ENCODE measurements around the gene CDK17.

The CDK17 gene

DNA sequence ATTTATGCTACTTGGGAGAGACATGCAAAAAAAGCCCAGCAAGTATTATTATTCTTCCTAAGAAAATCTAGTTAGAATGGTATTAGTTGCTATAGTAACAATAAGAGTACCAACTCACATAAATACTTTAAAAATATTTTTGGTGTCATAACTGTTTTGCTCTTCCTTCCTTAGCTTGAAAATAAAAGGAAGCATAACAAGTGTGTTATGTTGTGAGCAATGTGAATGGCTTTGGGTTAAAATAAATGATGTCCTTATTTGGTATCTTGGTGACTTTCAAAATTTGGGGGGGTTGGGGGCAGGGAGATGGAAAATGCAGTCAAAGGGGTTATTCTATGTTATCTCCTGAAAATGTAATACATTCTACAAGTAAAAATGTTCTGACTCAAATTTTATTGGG, 115.1 kb downstream of the CDK17 start:
- Histone ChIP-seq H3K9ac (ENCODE audit: low read depth, low read length) (no peak overlapping the region), H3K4me3 (ENCODE audit: low read length) (no peak overlapping the region), H3K27ac (ENCODE audit: low read length) (no peak overlapping the region), H3K27me3 (ENCODE audit: insufficient read depth, low read length) (no peaks in the 10 kb centered on the region), H3K9me3 (ENCODE audit: insufficient read depth, low read depth, low read length) (no peaks in the 10 kb centered on the region), H3K4me1 (ENCODE audit: insufficient read depth, low read length) (no peaks in the 10 kb centered on the region), H3K36me3 (ENCODE audit: insufficient read depth, low read depth, low read length) (peaks cover 60% of the 10 kb centered on the region)

DNA sequence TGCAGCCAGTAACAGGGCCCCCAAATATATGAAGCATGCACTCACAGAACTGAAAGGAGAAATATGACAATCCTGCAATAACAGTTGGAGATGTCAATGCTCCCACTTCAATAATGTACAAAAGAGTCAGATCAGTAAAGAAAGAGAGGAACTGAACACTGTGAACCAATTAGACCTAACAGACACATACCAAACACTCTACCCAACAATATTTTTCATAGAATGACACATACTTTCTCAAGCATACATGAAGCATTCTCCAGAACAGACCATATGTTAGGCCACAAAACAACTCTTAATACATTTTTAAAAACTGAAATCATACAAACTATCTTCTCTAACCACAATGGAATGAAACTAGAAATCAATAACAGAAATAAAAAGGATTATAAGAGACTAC, 125.9 kb downstream of the CDK17 start:
- peaks cover 20% of the 10 kb centered on the region for H3K36me3 ChIP-seq (ENCODE audit: insufficient read depth, low read depth, low read length)
- H3K27ac ChIP-seq (ENCODE audit: low read length), result no peak overlapping the region
- no peaks in the 10 kb centered on the region for H3K27me3 ChIP-seq (ENCODE audit: insufficient read depth, low read length)
- no peak overlapping the region for H3K4me3 ChIP-seq (ENCODE audit: low read length)
- no peaks in the 10 kb centered on the region for H3K4me1 ChIP-seq (ENCODE audit: insufficient read depth, low read length)
- H3K9ac ChIP-seq (ENCODE audit: low read depth, low read length), result no peak overlapping the region
- no peaks in the 10 kb centered on the region for H3K9me3 ChIP-seq (ENCODE audit: insufficient read depth, low read depth, low read length)

DNA sequence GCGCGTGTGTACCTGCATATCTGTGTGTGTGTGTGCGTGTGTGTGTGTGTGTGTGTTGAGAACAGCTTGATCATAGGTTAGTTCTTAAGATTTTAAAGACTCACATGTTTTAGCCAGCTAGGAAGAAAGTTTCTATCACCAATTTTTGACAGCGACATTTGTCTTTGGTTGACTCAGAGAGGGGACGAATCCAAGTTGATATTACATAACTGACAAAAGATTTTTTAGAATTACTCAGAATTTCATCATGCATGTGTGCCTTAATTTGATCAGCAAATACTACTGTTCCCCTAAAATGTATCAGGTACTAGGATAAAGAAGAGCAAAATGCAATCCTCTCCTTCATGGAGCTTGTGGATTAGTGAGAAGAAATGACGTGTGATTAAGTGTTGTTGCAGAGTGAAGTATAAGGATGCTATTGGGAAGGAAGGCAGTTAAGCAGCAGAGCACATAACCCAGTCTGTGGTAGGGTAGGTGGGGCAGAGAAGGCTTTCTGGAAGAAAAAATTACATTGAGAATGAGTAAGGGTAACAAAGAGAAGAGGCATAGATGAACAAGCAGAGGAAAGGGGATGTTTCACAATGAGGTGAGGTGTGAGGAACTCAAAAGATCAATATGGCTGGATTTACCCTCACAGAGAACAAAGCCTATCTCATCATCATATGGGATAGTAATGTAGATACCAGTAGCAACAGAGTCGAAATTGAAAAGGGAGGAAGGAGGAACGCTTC, 128.6 kb downstream of the CDK17 start:
- Histone ChIP-seq H3K36me3 (ENCODE audit: insufficient read depth, low read depth, low read length) (0 out of 2 replicates have a peak, but pooled peaks cover 11% of the 10 kb centered on the region), H3K9me3 (ENCODE audit: insufficient read depth, low read depth, low read length) (no peaks in the 10 kb centered on the region), H3K4me3 (ENCODE audit: low read length) (no peak overlapping the region), H3K4me1 (ENCODE audit: insufficient read depth, low read length) (no peaks in the 10 kb centered on the region), H3K27me3 (ENCODE audit: insufficient read depth, low read length) (no peaks in the 10 kb centered on the region), H3K27ac (ENCODE audit: low read length) (no peak overlapping the region), H3K9ac (ENCODE audit: low read depth, low read length) (no peak overlapping the region)

DNA sequence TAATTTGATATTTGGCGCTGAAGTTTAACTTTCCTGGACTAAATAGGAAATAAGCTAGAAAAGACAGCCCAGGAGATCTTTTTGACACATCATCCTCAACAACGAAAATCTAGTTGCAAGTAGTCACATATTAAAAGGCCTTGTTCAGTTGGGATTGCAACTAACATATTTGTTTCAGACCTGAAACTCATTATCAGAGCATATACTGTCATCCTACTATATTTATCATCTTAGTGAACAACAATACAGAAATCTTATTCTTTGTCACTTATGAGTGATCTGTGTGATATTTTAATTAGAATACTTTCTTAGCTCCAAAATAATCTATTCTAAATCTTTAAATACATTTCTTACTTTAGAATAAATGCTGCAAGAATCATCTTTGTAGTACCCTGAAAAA, 134.0 kb downstream of the CDK17 start:
- Histone ChIP-seq H3K4me1 (ENCODE audit: insufficient read depth, low read length) (peaks cover 3% of the 10 kb centered on the region; the same call in 1 of the 2 replicates), H3K9ac (ENCODE audit: low read depth, low read length) (no peak overlapping the region), H3K9me3 (ENCODE audit: insufficient read depth, low read depth, low read length) (no peaks in the 10 kb centered on the region), H3K27me3 (ENCODE audit: insufficient read depth, low read length) (no peaks in the 10 kb centered on the region), H3K36me3 (ENCODE audit: insufficient read depth, low read depth, low read length) (peaks cover 5% of the 10 kb centered on the region; the same call in 1 of the 2 replicates), H3K27ac (ENCODE audit: low read length) (no peak overlapping the region), H3K4me3 (ENCODE audit: low read length) (no peak overlapping the region)

DNA sequence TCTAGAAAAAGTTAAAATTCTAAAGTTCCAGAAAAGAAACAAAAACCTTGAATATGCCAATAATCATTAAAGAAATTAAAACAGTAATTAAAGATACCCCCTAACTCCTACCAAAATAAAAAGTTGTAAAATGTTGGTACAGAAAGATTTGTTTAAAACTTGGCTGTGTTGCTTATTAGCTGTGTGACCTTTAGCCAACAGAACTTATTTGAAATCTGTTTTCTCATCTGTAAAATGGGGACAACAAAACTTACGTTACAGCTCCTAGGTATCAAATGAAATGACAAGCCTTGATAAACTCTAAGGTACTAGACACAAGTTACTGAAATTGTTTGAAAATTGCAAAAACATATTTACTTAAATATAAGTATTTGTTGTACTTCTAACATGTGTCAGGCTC, 134.4 kb downstream of the CDK17 start:
- Histone ChIP-seq H3K4me3 (ENCODE audit: low read length) (no peak overlapping the region), H3K9me3 (ENCODE audit: insufficient read depth, low read depth, low read length) (no peaks in the 10 kb centered on the region), H3K27ac (ENCODE audit: low read length) (no peak overlapping the region), H3K36me3 (ENCODE audit: insufficient read depth, low read depth, low read length) (peaks cover 8% of the 10 kb centered on the region), H3K4me1 (ENCODE audit: insufficient read depth, low read length) (peaks cover 3% of the 10 kb centered on the region; the same call in 1 of the 2 replicates), H3K9ac (ENCODE audit: low read depth, low read length) (no peak overlapping the region), H3K27me3 (ENCODE audit: insufficient read depth, low read length) (no peaks in the 10 kb centered on the region)

DNA sequence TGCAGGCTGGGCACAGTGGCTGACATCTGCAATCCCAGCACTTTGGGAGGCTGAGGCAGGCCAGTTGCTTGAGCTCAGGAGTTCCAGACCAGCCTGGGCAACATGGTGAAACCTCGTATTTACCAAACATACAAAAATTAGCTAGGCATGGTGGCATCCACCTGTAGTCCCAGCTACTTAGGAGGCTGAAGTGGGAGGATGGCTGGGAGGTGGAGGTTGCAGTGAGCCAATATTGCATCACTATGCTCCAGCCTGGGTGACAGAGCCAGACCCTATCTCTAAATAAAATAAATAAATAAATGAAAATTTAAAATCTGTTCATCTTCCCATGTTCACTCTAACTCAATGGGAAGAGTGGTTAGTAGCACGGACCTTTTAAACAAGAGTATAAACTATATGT, 134.8 kb downstream of the CDK17 start:
- peaks cover 13% of the 10 kb centered on the region for H3K36me3 ChIP-seq (ENCODE audit: insufficient read depth, low read depth, low read length)
- no peaks in the 10 kb centered on the region for H3K9me3 ChIP-seq (ENCODE audit: insufficient read depth, low read depth, low read length)
- no peak overlapping the region for H3K27ac ChIP-seq (ENCODE audit: low read length)
- H3K27me3 ChIP-seq (ENCODE audit: insufficient read depth, low read length), result no peaks in the 10 kb centered on the region
- peaks cover 3% of the 10 kb centered on the region; the same call in 1 of the 2 replicates for H3K4me1 ChIP-seq (ENCODE audit: insufficient read depth, low read length)
- no peak overlapping the region for H3K4me3 ChIP-seq (ENCODE audit: low read length)
- H3K9ac ChIP-seq (ENCODE audit: low read depth, low read length), result no peak overlapping the region

DNA sequence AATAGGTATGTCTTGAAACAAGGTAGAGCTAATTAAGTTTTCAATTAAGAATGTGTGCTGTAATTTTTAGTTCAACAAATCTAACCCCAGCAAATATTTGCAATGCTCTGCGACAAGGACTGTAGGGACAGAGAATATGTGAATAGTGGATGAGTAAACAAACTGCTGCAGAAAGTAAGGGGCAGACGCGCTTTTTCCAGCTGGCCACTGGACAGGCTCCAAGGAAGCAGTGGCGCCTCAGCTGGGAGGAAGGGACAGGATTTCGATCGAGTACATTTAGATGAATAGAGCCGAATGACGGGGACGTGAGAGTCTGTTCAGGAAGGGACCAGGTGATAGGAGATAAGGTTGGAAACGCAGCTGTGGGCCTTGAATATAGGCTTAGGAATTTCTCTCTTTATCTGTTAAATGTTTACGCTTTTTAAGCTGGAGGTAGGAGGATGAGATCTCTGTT, 136.8 kb downstream of the CDK17 start:
- Histone ChIP-seq H3K27ac (ENCODE audit: low read length) (no peak overlapping the region), H3K36me3 (ENCODE audit: insufficient read depth, low read depth, low read length) (peaks cover 13% of the 10 kb centered on the region), H3K4me3 (ENCODE audit: low read length) (no peak overlapping the region), H3K9ac (ENCODE audit: low read depth, low read length) (no peak overlapping the region), H3K9me3 (ENCODE audit: insufficient read depth, low read depth, low read length) (no peaks in the 10 kb centered on the region), H3K27me3 (ENCODE audit: insufficient read depth, low read length) (no peaks in the 10 kb centered on the region), H3K4me1 (ENCODE audit: insufficient read depth, low read length) (peaks cover 9% of the 10 kb centered on the region; the same call in 1 of the 2 replicates)

DNA sequence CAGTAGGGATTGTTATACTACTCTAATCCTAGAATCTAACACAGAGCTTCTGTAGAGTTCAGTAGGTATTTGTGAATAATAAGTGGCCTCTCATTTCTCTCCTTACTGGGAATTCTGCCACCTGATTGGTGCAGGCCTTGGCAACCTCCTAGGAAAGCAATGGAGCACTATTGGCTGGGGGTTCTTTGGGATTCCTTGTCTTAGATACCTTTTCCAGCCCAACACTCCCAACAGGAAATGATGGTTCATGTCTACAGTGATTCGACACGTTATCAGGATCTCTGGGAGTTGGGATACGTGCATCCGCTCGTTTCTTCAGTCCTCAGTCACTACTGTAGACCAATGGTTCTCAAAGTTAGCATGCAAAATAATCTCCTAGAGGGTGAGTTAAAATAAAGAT, 138.7 kb downstream of the CDK17 start:
- Histone ChIP-seq H3K36me3 (ENCODE audit: insufficient read depth, low read depth, low read length) (peaks cover 7% of the 10 kb centered on the region), H3K27me3 (ENCODE audit: insufficient read depth, low read length) (no peaks in the 10 kb centered on the region), H3K9me3 (ENCODE audit: insufficient read depth, low read depth, low read length) (no peaks in the 10 kb centered on the region), H3K27ac (ENCODE audit: low read length) (no peak overlapping the region), H3K4me3 (ENCODE audit: low read length) (no peak overlapping the region), H3K9ac (ENCODE audit: low read depth, low read length) (no peak overlapping the region), H3K4me1 (ENCODE audit: insufficient read depth, low read length) (peaks cover 18% of the 10 kb centered on the region; the same call in 1 of the 2 replicates)

DNA sequence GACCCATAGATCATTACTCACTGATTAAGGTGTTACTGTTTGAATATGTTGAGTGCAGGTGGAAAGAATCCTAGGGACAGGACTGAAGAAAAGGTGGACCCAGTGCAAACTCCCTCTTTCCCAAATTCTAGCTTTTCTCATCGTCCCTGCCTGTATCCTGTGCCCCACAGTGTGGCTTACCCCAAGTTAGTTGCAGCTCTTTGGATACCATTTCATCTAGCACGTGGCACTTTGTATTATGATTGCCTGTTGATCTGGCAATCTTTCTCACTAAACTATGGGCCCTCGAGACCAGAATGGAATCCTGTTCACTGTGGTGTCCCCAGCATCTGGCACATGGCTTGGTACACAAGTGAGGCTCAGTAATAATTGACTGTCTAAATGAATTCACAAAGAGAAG, 139.6 kb downstream of the CDK17 start:
- H3K36me3 ChIP-seq (ENCODE audit: insufficient read depth, low read depth, low read length), result peaks cover 7% of the 10 kb centered on the region
- no peaks in the 10 kb centered on the region for H3K27me3 ChIP-seq (ENCODE audit: insufficient read depth, low read length)
- H3K4me3 ChIP-seq (ENCODE audit: low read length), result no peak overlapping the region
- H3K9me3 ChIP-seq (ENCODE audit: insufficient read depth, low read depth, low read length), result no peaks in the 10 kb centered on the region
- peaks cover 18% of the 10 kb centered on the region; the same call in 1 of the 2 replicates for H3K4me1 ChIP-seq (ENCODE audit: insufficient read depth, low read length)
- H3K9ac ChIP-seq (ENCODE audit: low read depth, low read length), result no peak overlapping the region
- no peak overlapping the region for H3K27ac ChIP-seq (ENCODE audit: low read length)

DNA sequence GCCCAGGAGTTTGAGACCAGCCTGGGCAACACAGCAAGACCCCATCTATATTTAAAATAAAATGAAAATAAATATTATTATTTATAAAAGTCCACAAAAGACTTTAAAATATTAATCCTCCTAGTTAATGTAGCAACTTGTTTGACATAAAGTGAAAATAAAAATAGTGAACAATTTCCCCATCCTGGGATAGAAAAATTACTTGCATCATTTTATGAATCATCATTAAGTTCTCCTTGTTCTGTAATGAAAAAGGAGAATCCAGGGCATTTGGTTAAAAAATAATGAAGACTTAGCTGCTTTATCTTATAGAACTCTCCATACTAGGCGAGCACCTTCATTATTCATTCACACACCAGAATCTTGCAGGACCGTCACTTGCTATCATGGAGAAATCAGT, 140.0 kb downstream of the CDK17 start:
- no peak overlapping the region for H3K27ac ChIP-seq (ENCODE audit: low read length)

DNA sequence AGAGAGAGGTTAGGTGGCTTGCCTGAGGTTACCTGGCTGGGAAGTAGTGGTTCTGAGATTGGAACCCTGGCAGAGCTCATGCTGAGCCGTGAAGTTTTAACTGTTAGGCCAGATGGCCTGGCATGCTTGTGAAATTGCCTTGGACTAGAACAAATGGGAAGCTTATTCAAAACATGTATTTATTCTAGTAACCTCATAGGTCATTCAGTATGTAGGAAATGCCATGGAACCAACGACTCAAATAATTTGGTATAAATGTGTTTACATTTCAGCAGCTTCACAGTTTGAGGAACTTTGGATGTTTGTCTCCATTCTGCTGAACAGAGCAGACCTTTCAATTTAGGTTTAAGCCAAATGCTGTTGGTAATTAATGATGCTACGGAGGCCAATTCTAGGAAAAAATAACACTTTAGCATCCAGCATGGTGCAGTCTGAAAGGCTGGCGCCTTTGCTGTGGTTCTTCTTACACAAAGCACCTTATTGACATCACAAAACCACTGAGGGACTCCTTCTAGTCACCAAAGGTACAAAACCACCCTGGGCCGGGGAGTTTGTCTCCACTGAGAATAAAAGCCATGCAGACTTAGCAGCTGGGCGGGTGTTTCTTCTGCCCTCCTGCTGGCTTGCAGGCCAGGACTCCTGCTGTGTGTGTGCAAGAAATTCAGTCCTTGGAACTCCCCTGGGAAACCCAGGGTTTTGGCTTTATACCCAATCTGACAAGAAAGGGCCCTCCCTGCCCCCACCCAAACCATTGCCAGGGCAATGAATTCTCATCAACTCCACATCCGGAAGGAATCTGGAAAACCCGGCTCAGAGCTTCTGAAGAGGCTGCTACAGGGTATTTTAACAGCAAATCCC, 141.9 kb downstream of the CDK17 start:
- Histone ChIP-seq H3K36me3 (ENCODE audit: insufficient read depth, low read depth, low read length) (peaks cover 7% of the 10 kb centered on the region), H3K27me3 (ENCODE audit: insufficient read depth, low read length) (no peaks in the 10 kb centered on the region), H3K9me3 (ENCODE audit: insufficient read depth, low read depth, low read length) (no peaks in the 10 kb centered on the region), H3K4me1 (ENCODE audit: insufficient read depth, low read length) (peaks cover 18% of the 10 kb centered on the region; the same call in 1 of the 2 replicates), H3K27ac (ENCODE audit: low read length) (no peak overlapping the region), H3K9ac (ENCODE audit: low read depth, low read length) (no peak overlapping the region), H3K4me3 (ENCODE audit: low read length) (no peak overlapping the region)

More for the DNA sequence above, 140.0 kb downstream of the CDK17 start:
- no peak overlapping the region for H3K9ac ChIP-seq (ENCODE audit: low read depth, low read length)
- no peaks in the 10 kb centered on the region for H3K27me3 ChIP-seq (ENCODE audit: insufficient read depth, low read length)
- H3K4me3 ChIP-seq (ENCODE audit: low read length), result no peak overlapping the region
- peaks cover 7% of the 10 kb centered on the region for H3K36me3 ChIP-seq (ENCODE audit: insufficient read depth, low read depth, low read length)
- no peaks in the 10 kb centered on the region for H3K9me3 ChIP-seq (ENCODE audit: insufficient read depth, low read depth, low read length)
- H3K4me1 ChIP-seq (ENCODE audit: insufficient read depth, low read length), result peaks cover 18% of the 10 kb centered on the region; the same call in 1 of the 2 replicates

Data from iPS-20b (cell line).